Uterus (tissue), 2 donors: Measurements from ENCODE around the gene TNIP1.

ENCODE experiments used
- POLR2A ChIP-seq, 2 donors: fragments of 450-650 bp; IDR thresholded peaks; one replicate each; pipeline ENCODE4 v1.6.1; 2016; ENCODE audit warnings: antibody characterized with exemption in 2 of 2, mild to moderate bottlenecking in 1 of 2, moderate library complexity in 1 of 2
- TF ChIP-seq, protein P1 (sequence below), 4 experiments: fragments of 200-600 bp in 2 of 4; fragments of 450-650 bp in 2 of 4; sonication (generic) in 2 of 4; IDR thresholded peaks; one replicate each; pipeline ENCODE4 v1.5.1; 2016 to 2019; ENCODE audit warnings: antibody characterized with exemption in 4 of 4, mild to moderate bottlenecking in 2 of 4, moderate library complexity in 1 of 4

DNA sequence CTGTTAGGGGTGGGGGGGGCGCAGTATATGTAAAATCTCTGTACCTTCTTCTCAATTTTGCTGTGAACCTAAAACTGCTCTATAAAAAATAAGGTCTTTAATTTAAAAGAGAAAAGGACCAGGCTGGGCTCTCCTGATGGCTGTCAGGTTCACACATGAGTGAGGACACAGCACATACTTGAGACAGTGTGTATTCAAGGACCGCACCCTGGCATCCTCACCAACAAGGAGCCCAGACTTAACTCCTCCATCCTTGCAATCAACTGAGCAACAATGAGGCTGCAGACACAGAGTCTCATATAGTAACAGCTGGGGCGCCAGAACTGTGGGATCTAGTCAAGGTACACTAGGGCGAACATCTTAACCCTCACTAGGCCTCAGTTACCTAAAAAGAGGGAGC, 9.8 kb downstream of the TNIP1 start:
- TF ChIP-seq, protein P1, sequence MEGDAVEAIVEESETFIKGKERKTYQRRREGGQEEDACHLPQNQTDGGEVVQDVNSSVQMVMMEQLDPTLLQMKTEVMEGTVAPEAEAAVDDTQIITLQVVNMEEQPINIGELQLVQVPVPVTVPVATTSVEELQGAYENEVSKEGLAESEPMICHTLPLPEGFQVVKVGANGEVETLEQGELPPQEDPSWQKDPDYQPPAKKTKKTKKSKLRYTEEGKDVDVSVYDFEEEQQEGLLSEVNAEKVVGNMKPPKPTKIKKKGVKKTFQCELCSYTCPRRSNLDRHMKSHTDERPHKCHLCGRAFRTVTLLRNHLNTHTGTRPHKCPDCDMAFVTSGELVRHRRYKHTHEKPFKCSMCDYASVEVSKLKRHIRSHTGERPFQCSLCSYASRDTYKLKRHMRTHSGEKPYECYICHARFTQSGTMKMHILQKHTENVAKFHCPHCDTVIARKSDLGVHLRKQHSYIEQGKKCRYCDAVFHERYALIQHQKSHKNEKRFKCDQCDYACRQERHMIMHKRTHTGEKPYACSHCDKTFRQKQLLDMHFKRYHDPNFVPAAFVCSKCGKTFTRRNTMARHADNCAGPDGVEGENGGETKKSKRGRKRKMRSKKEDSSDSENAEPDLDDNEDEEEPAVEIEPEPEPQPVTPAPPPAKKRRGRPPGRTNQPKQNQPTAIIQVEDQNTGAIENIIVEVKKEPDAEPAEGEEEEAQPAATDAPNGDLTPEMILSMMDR (IDR thresholded peaks at IDR 0.05), result no peak
- no peak for TF ChIP-seq POLR2A (IDR thresholded peaks at IDR 0.05)
